NCI-H446 (cell line): ENCODE results near the gene BRD9.
"Not testable (repeated sequence)": the region's sequence is repeated elsewhere in the genome, so short reads cannot be mapped to it uniquely, and the experiment has no call there.

Experiments used
- DNase-seq, 2 experiments: peaks; one replicate each; lab custom pipeline; 2025; lab: John Stamatoyannopoulos, UW

BRD9 gene

GRCh38 chr5:902129-902916 lies 9.7 kb upstream of the BRD9 start:
- no peak for DNase-seq

- no peak for DNase-seq
These were observed 8.2 kb upstream of the BRD9 start for GRCh38 chr5:900781-901180.

DNA sequence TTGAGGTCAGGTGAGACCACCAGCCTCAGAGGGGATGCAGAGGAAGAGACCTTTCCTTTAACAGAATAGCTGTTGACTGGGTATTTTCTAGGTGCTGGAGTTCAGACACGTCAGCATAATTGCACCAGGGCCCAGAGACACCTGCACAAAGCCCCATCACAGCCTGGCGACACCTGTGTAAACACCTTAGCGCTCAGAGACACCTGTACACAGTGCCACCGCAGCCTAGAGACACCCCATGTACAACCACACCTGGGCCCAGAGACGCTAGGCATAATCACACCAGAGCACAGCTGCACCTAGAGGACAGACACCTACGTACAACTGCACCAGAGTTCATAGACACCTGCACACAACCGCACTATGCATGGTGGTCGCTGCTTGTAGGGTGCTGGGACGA lies 1.1 kb upstream of the BRD9 start:
- no peak for DNase-seq

GRCh38 chr5:893137-893506 lies 521 bp upstream of the BRD9 start:
- DNase-seq: no peak

GRCh38 chr5:891837-892393 lies 686 bp downstream of the BRD9 start:
- no peak for DNase-seq

DNA sequence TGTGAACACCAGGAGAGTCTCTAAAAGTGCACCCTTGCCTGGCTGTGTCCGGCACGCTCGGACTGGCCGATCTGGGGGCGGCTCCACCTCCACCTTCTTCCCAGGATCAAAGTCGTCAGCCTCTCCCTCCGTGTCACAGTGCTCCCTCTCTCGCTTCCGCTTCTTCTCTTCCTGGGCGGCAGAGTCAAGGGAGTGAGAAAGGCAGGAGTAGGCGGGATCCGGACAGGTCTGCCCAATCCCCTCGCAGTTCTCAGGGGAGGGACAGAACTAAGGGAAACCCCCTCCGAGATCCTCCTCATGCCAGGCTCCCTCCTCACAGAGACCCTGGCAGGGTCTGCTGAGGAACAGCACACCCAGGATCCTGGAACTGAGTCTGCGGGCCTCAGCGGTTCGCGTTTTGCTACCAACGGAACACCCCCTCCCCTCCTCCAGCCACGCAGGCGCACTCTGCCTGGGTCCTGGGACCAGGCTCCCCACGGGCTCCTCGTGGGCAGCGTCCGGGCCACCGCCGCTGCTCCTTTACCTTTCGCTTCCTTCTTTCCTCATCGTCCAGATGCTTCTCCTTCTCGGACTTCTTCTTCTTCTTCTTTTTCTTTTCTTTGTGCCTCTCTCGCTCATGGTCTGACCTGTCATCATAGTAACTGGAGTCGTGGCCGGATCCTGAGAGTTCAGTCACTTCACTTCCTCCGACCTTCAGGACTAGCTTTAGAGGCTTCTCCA lies 1.3 kb downstream of the BRD9 start:
- DNase-seq: no peak

DNA sequence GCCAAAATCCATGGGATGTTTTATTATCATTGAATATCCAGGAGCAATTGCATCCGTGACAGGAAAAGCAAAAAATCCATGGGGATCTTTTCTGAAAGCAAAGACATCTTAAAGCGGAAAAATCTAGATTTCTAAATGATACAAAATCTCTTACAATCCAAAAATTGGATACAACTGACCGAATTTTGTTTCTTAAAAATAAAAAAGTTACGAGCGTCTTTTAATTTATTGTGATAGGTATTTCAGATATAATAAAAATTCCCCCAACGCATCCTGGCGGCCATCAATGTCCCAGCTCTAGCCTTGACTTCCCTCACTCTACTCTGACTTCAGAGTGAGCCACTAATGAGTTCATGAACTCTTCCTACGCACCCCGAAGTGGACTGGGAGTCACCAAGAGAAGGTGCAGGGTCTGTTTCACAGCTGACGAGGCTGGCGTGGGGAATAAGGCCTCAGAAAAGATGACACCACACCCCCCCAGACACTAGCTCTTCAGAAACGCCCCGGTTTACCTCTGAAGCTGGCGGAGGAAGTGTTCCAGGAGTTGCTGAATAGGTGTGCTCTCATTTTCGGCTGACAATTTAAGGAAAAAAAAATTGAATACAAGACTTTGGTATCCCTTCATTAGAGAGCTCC lies 3.4 kb downstream of the BRD9 start:
- DNase-seq: no peak

DNA sequence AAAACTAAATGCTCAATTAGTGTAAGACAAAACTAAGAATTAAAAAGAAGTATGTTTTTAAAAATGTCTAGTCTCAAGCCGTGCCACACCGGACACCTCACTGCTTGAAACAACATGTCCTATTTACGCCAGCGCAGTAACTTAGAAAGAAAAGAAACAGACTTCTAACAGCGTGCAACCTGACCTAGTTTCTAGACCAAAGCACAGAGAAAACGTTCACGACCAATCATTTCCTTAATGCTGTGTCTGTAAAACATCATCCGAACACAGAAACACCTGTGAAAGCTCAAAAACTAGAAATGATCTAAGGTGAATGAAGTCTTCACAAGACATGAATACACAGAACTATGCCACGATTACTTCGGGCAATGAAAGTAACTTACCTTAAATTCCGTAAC lies 4.0 kb downstream of the BRD9 start:
- no peak for DNase-seq

DNA sequence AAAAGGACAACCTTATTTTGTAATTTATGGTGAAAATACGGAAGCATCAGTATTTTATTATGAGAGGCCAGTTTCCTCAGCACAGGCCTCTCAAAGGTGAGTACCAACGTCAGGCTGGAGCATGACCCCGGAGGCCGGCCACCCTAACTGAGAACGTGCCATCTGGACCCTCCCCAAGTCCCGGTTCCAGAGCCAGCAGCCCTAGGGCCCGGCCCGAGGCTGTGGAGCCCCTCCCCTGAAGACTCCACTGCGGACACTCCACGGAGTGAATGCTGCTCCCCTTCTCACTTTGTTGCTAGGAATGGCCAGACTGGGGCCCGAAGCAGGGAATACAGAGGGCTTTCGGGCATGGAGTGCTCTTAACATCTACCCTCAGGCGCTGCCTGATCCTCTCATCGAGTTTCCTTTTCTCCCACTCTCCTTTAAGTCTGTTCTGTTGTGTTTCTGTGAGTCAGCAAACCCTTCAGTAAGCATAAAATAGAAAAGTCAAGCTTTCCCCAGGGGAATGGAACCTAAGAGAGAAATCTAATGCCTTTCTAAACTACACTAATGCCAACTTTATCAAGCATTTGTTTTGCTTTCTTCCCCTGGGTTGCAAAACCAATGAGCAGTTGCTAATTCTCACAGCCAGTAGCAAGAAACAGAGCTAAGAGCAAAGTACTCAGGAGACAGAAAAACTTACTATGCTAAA lies 4.5 kb downstream of the BRD9 start:
- no peak for DNase-seq

DNA sequence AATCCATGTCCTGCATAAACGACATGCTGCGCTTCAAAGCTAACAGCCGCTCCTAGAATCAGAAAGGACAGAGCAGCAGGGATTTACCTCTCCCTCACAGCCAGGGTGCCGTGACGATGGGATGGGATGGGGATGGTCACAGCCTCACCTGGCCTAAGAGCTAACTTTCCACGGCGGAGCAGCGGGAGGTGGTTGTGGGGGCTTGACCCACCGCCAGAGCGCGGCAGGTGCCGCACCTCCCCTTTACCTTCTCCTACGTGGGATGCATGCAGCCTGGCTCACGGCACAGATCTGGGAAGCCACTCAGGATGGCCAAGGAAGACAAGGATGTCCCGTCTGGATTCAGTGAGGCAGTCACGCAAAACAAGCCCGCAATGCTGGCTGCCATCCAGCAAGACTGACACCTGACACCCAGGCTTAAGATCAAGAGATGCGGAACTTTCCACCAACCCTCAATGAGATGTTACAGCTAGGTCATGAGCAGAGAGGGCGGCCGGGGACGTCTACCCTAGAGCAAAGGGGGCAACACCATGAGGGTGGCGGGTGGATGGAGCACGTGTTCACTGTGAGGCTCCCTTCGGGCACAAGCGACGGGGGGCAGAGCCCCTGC lies 5.8 kb downstream of the BRD9 start:
- no peak for DNase-seq

DNA sequence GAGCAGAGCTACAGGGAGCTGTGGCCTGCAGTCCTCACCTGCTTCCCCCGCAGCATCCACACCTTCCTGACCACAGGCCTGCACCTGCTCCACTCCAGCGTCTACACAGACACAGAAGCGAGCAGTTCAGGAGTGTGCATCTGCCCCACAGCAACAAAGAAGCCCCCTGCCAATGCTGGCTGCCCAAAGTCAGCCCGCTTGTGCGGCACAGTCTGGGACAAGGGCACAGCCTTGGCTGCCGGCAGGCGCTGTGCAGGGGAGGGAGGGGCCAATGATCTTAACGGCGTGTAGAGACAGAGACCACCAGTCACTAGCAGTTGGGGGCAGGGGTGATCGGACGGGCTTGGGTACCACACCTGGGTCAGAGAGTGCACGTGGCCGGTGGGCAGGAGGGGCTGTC lies 6.6 kb downstream of the BRD9 start:
- no peak for DNase-seq

DNA sequence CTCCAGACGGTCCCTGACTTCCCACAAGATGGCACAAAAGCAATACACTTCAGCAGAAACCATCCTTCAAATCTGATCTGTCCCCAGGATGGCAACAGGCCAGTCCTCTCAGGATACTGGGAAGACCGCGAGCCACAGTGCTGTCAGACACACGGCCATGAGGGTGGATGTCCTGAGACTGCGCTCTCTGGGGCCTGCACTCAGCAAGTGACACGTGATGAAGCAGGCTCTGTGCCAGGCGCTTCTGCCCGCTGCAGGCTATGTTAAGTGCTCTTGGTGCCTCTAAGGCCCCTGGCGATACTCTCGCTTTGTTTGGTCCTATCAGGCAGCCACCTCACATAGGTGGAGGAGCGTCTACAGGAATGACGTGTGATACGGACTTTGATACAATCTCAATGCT lies 7.1 kb downstream of the BRD9 start:
- no peak for DNase-seq

DNA sequence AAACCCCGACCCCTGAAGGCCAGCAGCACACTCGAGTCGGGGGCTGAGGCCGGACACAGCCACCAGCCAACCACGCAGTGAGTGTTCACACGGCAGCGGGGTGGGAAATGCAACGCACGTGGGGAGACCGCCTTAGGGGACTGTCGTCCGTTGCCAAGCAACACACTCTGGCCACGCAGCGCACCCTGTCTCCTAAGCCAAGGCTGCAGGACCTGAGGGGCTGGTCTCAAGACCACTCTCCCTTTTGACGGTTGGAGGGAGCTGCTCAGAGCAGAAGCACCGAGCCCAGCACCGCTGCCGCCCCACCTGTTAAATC lies 7.5 kb downstream of the BRD9 start:
- no peak for DNase-seq

DNA sequence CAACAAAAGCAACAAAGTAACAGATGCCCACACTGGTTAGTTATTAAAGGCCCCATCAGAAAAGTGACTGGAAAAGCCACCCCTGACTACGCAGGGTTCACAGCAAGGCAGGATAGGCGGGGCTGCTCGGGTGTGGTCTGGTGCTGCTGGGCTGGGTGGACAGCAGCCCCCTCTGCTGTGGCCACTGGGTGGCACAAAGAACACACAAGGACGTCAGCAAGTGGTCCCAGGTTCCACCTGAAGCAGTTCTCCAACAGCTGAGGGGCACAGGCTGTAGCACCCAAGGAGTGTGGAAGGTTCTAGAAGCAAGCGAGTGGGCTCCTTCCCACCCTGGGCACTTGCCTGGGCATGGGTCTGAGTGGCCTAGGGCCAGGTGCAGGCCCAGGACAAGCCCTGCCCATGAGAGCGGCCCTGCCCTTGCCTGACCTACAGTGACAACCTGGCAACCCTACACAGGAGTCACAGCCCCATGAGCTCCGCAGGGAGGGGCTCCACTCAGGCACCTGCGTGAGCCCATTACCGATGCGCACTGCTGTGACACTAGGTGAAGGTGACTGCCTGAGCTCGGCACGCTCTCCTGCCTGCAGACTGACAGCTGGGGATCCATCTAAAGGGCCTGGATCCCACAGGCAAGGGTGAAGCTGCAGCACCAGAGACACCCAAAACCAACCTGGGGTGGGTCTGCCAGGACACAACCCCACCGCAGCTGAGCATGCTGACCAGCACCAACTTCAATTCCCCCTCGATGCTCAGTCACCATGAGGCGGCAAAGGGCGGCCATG lies 8.1 kb downstream of the BRD9 start:
- DNase-seq: no peak

- DNase-seq: no peak
These were observed 9.0 kb downstream of the BRD9 start for GRCh38 chr5:883475-884181.

DNA sequence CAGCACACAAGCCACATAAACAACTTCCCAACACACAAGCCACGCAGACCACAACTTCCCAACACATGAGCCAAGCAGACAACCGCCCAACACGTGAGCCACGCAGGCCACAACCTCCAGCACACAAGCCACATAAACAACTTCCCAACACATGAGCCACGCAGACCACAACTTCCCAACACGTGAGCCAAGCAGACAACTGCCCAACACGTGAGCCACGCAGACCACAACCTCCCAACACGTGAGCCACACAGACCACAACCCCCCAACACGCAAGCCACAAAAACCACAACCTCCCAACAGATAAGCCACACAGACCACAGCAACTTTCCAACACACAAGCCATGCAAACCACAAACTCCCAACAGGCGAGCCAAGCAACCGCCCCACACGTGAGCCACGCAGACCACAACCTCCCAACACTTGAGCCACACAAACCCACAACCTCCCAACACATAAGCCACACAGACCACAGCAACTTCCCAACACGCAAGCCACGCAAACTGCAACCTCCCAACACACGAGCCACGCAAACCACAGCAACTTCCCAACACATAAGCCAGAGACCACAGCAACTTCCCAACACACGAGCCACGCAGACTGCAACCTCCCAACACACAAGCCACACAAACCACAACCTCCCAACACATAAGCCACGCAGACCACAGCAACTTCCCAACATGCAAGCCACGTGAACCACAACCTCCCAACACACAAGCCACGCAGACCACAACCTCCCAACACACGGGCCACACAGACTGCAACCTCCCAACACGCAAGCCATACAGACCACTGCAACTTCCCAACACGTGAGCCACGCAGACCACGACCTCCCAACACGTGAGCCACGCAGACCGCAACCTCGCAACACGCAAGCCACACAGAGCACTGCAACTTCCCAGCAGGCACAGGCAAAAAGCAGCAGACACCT lies 10.1 kb downstream of the BRD9 start:
- no peak for DNase-seq

DNA sequence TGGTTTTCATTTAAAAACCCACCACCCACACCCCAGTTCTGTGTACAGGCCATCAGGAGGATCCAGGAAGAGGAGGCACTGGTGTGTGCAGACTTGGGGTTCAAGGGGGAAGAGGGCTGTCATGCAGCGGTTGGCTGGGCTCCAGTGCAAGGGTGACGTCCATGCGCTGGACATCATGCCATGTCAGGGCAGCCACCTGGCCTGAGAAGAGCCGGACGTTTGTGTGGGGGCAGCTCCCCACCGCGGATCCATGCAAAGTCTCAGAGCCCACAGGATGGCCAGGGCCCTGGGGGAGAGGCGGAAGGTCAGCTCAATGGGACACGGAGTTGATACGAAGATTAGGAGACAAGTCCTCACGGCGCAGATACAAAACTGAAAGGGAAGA lies 11.1 kb downstream of the BRD9 start:
- DNase-seq: no peak

- DNase-seq: no peak
These were observed 11.6 kb downstream of the BRD9 start for GRCh38 chr5:880816-881550.

- not testable (repeated sequence) for DNase-seq
These were observed 13.9 kb downstream of the BRD9 start for GRCh38 chr5:878677-879076.
